GM21576 (cell line): ENCODE measurements around the gene SLC35G3.
"Not testable (repeated sequence)": the region's sequence is repeated elsewhere in the genome, so short reads cannot be mapped to it uniquely, and the experiment has no call there.

ENCODE experiments used
- ATAC-seq: cut with Tn5 transposase; IDR thresholded peaks from one replicate; pipeline ENCODE4 v1.9.1; 2021; ENCODE audit warnings: mild to moderate bottlenecking, moderate library complexity; ENCODE audit not compliant: unreplicated experiment

SLC35G3 gene

GRCh38 chr17:35212668-35213067 lies 18.5 kb upstream of the SLC35G3 start:
- ATAC-seq: no peak

- no peak for ATAC-seq
Measured at GRCh38 chr17:35210741-35211140, 16.5 kb upstream of the SLC35G3 start.

DNA sequence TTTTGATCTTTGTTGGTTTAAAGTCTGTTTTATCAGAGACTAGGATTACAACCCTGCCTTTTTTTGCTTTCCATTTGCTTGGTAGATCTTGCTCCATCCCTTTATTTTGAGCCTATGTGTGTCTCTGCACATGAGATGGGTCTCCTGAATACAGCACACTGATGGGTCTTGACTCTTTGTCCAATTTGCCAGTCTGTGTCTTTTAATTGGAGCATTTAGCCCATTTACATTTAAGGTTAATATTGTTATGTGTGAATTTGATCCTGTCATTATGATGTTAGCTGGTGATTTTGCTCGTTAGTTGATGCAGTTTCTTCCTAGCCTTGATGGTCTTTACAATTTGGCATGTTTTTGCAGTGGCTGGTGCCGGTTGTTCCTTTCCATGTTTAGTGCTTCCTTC lies 8.4 kb upstream of the SLC35G3 start:
- ATAC-seq: not testable (repeated sequence)

- not testable (repeated sequence) for ATAC-seq
Measured at GRCh38 chr17:35195062-35195461, 869 bp upstream of the SLC35G3 start.

- ATAC-seq: no peak
Measured at GRCh38 chr17:35192708-35193107, 1.5 kb downstream of the SLC35G3 start.

- no peak for ATAC-seq
Measured at GRCh38 chr17:35191001-35191695, 3.0 kb downstream of the SLC35G3 start.

DNA sequence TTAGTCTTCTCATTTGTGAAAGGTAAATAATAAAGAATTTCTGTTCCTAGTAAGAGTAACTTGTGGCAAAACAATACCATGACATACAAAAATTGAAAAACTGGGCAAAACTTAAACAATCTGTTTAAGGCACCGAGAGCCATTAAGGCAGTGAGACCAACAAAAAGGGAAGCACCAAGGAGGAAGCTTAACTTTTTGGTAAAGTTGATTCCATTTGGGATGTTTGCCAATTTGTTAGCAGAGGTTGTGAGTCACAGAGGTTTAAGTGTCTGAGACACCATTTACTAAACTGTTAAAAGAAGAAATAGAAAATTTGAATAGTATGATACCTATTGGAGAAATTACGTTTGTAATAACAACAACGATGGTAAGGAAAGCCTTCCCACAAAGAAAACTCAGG lies 4.9 kb downstream of the SLC35G3 start:
- no peak for ATAC-seq

DNA sequence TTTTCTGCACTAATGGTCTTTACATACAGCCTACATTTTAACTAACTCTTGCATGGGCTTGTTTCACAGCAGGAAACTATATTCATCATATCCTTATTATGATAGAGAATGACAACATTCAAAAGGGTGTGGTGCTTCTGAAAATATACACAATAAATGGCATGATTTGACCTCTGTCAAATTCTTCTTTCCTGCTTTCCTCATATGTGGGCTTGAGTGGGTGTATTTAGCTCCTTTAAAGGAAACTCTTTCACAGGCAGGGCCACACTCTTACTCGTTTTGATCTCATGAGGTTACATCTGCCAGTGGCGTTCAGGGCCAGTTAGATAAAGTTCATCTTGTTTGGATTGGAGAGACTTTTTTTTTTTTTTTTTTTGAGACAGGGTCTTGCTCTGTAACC lies 6.1 kb downstream of the SLC35G3 start:
- no peak for ATAC-seq

DNA sequence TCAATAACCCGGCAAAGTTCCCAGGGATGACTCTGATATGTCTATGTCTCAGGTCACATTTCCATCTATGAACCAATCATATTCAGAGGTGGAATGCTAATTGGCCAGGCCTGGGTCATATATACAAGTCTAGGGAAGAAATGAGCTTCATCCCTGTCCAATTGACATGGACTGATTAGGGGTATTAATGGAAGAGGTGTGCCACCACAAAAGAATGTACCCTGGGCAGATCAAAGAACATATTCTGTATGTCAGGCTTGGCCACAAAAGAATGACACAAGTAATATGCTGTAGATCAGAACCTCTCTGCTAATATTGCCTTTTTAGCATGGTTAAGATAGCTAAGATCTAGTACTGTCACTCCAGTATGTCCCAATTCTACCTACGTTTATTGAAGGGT lies 6.7 kb downstream of the SLC35G3 start:
- no peak for ATAC-seq

GRCh38 chr17:35185849-35186248 lies 8.3 kb downstream of the SLC35G3 start:
- no peak for ATAC-seq

DNA sequence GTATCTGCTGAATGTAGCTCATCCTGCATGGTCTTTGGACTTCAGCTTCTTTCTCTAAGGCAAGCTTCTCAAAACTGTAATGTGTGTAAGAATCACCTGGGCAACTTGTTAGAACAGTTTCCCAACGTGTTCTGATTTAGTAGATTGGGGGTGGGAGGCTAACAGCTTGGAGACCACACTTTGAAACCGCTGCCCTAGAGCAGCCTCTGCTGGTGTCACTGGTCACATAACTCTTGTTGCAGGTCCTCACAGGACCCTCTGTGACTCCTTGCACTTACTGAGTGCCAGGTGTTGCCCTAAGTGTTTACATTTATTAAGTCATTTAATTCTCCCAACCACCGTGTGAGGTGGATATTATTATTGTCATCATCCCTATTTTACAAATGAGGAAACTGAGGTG lies 9.9 kb downstream of the SLC35G3 start:
- ATAC-seq: no peak

DNA sequence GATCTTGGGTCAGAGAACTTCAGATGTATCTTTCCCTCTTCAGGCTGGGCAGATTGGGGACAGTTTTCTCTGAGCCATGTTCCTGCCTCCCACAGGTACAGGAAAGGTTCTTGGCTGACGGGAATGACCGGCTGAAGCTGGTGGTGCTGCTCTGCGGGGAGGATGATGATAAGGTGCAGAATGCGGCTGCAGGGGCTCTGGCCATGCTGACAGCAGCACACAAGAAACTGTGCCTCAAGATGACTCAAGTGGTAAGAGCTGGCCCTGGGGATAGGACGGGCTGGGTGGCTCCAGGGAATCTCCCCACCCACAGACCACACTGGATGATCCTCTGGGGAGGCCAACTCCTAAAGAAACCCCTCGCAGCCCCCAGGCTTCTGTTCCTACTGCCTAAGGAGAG lies 10.9 kb downstream of the SLC35G3 start:
- ATAC-seq: no peak

DNA sequence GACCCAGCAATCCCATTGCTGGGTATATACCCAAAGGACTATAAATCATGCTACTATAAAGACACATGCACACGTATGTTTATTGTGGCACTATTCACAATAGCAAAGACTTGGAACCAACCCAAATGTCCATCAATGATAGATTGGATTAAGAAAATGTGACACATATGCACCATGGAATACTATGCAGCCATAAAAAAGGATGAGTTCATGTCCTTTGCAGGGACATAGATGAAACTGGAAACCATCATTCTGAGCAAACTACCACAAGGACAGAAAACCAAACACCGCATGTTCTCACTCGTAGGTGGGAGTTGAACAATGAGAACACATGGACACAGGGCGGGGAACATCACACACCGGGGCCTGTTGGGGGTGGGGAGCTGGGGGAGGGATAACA lies 14.8 kb downstream of the SLC35G3 start:
- ATAC-seq: not testable (repeated sequence)

GRCh38 chr17:35176897-35177296 lies 17.3 kb downstream of the SLC35G3 start:
- ATAC-seq: no peak

DNA sequence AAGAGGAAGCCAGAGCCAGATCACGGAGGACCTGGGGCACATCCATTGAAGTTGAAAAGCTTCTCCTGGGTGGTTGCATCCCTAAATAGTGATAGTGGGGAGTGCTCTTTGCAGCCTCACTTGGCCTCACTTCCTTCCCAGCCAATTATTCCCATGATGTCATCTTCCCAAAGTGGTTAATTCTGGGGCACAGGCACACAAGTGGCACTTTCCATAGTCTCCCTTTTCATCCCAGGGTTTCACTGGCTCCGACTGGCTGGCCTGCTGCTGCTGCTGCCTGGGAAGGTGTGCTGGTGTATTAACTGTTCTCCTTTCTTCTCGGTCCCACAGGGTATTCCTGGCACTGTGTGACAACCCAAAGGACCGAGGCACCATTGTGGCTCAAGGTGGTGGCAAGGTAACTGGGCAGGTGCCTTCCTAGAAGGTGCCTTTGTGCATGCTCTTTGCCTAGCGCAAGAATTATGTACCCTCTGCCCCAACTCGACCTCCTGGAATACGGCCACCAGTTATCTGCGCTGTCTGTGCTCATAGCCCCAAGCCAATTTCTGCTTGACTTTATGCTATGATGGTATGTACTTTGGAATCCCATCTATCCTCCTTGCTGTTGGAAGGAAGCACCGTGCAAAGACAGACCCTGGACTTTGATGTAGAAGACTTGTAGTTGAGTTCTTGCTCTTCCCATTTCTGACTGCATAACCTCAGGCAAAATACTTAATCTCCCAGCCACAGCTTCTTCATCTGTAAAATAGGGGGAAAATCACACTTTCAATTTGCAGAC lies 18.4 kb downstream of the SLC35G3 start:
- no peak for ATAC-seq

GRCh38 chr17:35174835-35175334 lies 19.3 kb downstream of the SLC35G3 start:
- ATAC-seq: no peak

GRCh38 chr17:35172321-35172720 lies 21.9 kb downstream of the SLC35G3 start:
- ATAC-seq: not testable (repeated sequence)

DNA sequence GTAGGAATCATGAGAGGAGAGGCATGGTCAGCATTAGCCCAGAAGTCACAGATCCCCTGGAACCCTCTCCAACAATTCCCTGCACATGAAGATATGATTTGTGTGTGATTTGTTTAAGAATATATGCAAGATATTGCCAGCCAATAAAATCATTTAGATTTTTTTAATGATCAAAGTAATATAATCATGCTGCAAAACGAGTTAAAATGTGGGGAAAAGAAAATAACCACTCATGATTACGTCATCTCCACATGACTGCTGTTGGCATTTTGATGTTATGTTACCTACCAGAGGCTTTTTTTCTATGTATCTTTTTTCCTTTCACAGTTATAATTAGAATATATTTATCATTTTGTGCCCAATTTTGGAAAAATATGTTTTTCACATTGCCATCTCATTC lies 22.4 kb downstream of the SLC35G3 start:
- no peak for ATAC-seq

DNA sequence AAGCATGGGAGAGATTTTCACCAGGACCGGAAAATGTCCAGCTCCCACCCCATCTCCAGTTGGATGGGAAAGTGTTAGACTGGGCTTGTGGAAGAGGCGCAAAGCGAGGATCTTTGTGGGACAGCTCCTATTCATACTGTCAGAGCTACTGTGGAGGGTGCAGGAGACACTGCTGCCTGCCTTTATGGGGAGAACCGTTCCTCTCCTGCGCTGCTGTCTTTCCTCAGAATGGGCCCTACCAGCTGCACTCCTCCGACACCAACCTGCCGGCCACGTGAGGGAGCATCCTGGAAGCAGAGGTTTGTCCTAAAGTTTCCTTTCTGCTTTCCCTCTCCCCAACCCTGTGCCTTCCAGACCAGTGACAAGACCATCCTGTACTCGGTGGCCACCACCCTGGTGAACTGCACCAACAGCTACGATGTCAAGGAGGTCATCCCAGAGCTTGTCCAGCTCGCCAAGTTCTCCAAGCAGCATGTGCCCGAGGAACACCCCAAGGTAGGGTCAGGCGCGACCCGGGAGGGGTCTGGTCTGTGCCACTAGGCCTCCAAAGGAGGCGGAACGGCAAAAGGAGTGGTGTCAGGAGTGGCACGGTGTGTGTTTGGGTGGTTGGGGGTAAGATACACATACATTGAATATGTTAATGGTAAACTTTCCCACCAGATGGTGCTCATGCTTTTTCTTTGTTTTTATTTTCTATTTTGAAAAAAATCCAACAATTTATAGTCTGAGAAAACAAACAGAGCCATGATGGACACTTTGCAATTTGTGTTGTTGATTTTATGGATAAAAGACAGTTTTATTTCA lies 23.0 kb downstream of the SLC35G3 start:
- no peak for ATAC-seq

GRCh38 chr17:35169835-35170363 lies 24.3 kb downstream of the SLC35G3 start:
- no peak for ATAC-seq

- no peak for ATAC-seq
Measured at GRCh38 chr17:35167666-35168065, 26.5 kb downstream of the SLC35G3 start.
